Activated CD8-positive, alpha-beta T cell treated with anti-CD3 and anti-CD28 coated beads, Interleukin-2, amount 10 ng/mL, durations not matched to agents 7 days and 5 days (primary cell): ENCODE results near the gene DPM1. TPM values are rescaled to one million over a fixed set of nuclear protein-coding genes. Genes with fewer than 3 reads are reported as not detected.

Experiments
- ATAC-seq: fragments of 150-1000 bp; cut with Tn5 transposase; one replicate; pipeline ENCODE4 v1.10.0; 2021; ENCODE audit warnings: moderate library complexity
- CTCF ChIA-PET: fragments of 350-600 bp; sonication (Branson Sonifier 250); formaldehyde crosslinking; loops from one replicate; lab custom pipeline; 2021; ENCODE audit warnings: antibody characterized with exemption; lab: Charles Lee
- POLR2A ChIA-PET: fragments of 350-600 bp; sonication (Branson Sonifier 250); formaldehyde crosslinking; loops from one replicate; lab custom pipeline; 2021; ENCODE audit warnings: antibody characterized with exemption; lab: Charles Lee
- DNase-seq: peaks from one replicate; pipeline ENCODE4 v3.0.0-alpha.2; 2020
- H3K27ac Mint-ChIP-seq: one replicate; pipeline ENCODE4 v1.8.0; 2021; ENCODE audit warnings: mild to moderate bottlenecking, mixed read lengths
- H3K27me3 Mint-ChIP-seq: one replicate; pipeline ENCODE4 v1.8.0; 2021; ENCODE audit warnings: low read depth, mixed read lengths
- H3K36me3 Mint-ChIP-seq: one replicate; pipeline ENCODE4 v1.8.0; 2021; ENCODE audit warnings: low read depth, mixed read lengths
- H3K4me1 Mint-ChIP-seq: one replicate; pipeline ENCODE4 v1.8.0; 2021; ENCODE audit warnings: low read depth, mixed read lengths
- H3K4me3 Mint-ChIP-seq: one replicate; pipeline ENCODE4 v1.8.0; 2021; ENCODE audit warnings: mild to moderate bottlenecking, mixed read lengths
- H3K9me3 Mint-ChIP-seq: one replicate; pipeline ENCODE4 v1.8.0; 2022; ENCODE audit warnings: mixed read lengths; ENCODE audit not compliant: insufficient read depth
- total RNA-seq, 2 experiments: library from RNA; stranded (reverse); gene quantifications; one replicate each; pipeline ENCODE4 v1.2.3, GENCODE V29; 2021

DPM1 gene
- total RNA-seq, 2 experiments from 2014 or later: 50.6 to 53.0 TPM

GRCh38 chr20:50977066-50978021, 19.0 kb upstream of the DPM1 start:
- POLR2A ChIA-PET: no interaction called here
- Mint-ChIP-seq H3K36me3 (no peaks in the 10 kb centered on the region), H3K27me3 (peaks cover 11% of the 10 kb centered on the region), H3K4me1 (peaks cover 4% of the 10 kb centered on the region), H3K9me3 (no peaks in the 10 kb centered on the region), H3K27ac (no peak overlapping the region), H3K4me3 (no peak overlapping the region)
- CTCF ChIA-PET: interaction anchor here (2.5 kb wide), 1 partner anchor 10 kb away, joined by 8 read pairs; no protein-coding TSS in a partner anchor
- ATAC-seq (no peak), DNase-seq (no peak)

DNA sequence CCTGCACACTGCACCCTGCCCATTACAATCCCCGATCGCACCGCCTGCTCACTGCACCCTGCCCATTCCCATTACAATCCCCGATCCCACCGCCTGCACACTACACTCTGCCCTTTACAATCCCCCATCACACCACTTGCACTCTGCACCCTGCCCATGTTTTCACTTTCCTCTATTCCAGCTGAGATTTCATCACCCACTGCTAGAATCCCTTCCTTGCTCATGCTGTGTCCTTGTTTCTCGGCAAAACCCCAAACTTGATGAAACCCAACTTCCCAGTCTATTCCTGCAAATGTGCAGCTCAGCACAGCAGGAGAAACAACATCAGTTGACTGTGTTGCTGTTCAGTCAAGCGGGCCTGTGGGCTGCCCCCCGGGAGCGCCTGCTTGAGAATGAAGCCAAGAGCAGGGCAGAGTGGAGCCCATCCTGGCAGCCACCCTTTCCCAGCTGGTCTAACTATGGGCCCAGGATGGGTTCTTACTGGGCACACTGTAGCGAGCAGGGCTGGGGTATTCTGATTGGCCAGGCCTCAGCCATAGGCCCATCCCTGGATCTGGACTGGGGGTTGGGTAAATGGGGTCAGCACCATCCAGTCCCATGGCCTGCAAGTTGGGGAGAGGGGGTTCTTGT, 17.5 kb upstream of the DPM1 start:
- Mint-ChIP-seq H3K9me3 (no peaks in the 10 kb centered on the region), H3K27ac (no peak overlapping the region), H3K4me3 (no peak overlapping the region), H3K27me3 (peaks cover 11% of the 10 kb centered on the region), H3K36me3 (no peaks in the 10 kb centered on the region), H3K4me1 (no peaks in the 10 kb centered on the region)
- DNase-seq (no peak), ATAC-seq (no peak)
- ChIA-PET POLR2A (no interaction called here), CTCF (interaction anchor here (1.0 to 5.5 kb wide), 2 partner anchors 12 to 46 kb away, joined by 4 to 26 read pairs; no protein-coding TSS in a partner anchor)

DNA sequence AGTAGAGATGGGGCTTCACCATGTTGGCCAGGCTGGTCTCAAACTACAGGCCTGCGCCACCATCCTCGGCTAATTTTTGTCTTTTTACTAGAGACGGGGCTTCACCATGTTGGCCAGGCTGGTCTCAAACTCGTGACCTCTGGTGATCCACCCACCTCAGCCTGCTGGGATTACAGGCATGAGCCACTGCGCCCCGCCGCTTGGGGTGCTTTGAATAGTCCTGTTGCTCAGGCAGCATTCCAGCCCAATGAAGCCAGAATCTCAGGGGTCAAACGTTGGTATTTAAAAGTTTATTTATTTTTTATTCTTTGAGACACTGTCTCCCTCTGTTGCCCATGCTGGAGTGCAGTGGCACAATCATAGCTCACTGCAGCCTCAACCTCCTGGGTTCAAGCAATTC, 11.6 kb upstream of the DPM1 start:
- no peak overlapping the region for H3K4me3 Mint-ChIP-seq
- ATAC-seq (no peak), DNase-seq (no peak)
- no peaks in the 10 kb centered on the region for H3K4me1 Mint-ChIP-seq
- no peaks in the 10 kb centered on the region for H3K9me3 Mint-ChIP-seq
- POLR2A ChIA-PET: no interaction called here
- CTCF ChIA-PET: interaction anchor here (5.5 kb wide), 1 partner anchor 11 kb away, joined by 29 read pairs; no protein-coding TSS in a partner anchor
- no peaks in the 10 kb centered on the region for H3K36me3 Mint-ChIP-seq
- H3K27ac Mint-ChIP-seq: no peak overlapping the region
- peaks cover 4% of the 10 kb centered on the region for H3K27me3 Mint-ChIP-seq

DNA sequence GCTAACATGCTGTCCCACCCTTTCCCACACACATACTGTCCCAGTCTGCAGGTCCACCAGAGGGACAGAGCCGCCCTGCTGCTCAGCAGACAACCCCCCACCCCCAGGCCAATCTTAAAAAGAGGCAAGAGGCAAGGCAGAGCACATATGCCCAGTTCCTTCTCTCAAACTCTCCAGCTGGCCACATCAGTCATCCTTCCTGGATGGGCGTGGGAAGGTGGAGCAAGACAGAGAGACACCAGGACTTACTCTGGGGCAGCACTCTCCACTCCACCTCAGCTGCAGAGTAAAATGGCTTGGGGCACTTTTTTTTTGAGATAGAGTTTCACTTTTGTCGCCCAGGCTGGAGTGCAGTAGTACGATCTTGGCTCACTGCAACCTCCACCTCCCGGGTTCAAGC, 11.1 kb upstream of the DPM1 start:
- no peaks in the 10 kb centered on the region for H3K9me3 Mint-ChIP-seq
- peaks cover 4% of the 10 kb centered on the region for H3K27me3 Mint-ChIP-seq
- H3K36me3 Mint-ChIP-seq: no peaks in the 10 kb centered on the region
- ChIA-PET CTCF (interaction anchor here (5.5 kb wide), 1 partner anchor 12 kb away, joined by 29 read pairs; no protein-coding TSS in a partner anchor), POLR2A (interaction anchor here (1.2 kb wide), 1 partner anchor 11 kb away, joined by 7 read pairs; the partner anchor contains the start of genes DPM1 and MOCS3)
- DNase-seq (no peak), ATAC-seq (no peak)
- no peaks in the 10 kb centered on the region for H3K4me1 Mint-ChIP-seq
- no peak overlapping the region for H3K4me3 Mint-ChIP-seq
- no peak overlapping the region for H3K27ac Mint-ChIP-seq

- DNase-seq (no peak), ATAC-seq (no peak)
- H3K4me3 Mint-ChIP-seq: no peak overlapping the region
- no peaks in the 10 kb centered on the region for H3K36me3 Mint-ChIP-seq
- peaks cover 4% of the 10 kb centered on the region for H3K27me3 Mint-ChIP-seq
- POLR2A ChIA-PET: interaction anchor here (1.2 kb wide), 1 partner anchor 10 kb away, joined by 7 read pairs; the partner anchor contains the start of genes DPM1 and MOCS3
- CTCF ChIA-PET: interaction anchor here (0.9 to 5.5 kb wide), 3 partner anchors 13 to 174 kb away, joined by 3 to 29 read pairs (median 4); partner anchors contain the start of gene BCAS4
- no peaks in the 10 kb centered on the region for H3K4me1 Mint-ChIP-seq
- no peak overlapping the region for H3K27ac Mint-ChIP-seq
- no peaks in the 10 kb centered on the region for H3K9me3 Mint-ChIP-seq
Observed at GRCh38 chr20:50968289-50968688, 10.0 kb upstream of the DPM1 start.

DNA sequence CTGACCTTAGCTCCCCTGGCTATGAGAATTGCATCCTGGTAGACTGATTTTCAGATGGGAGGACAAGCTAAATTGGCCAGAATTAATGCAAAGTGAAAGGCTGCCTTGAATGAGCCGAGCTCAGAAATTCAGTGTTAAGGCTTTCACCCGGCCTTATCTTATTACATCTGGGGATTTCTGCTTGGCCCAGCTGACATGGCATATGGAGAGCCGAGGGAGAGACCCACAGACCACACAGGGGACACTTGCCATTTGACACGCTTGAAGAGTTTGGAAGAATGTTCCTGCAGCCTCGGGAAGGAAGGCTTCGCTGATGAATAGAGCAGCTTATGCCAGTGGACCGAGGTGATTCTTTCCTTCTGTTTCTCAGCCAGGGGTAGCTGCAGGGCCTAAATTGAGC, 9.3 kb upstream of the DPM1 start:
- POLR2A ChIA-PET: no interaction called here
- no peak overlapping the region for H3K4me3 Mint-ChIP-seq
- no peak for ATAC-seq
- H3K36me3 Mint-ChIP-seq: no peaks in the 10 kb centered on the region
- DNase-seq: no peak
- no peaks in the 10 kb centered on the region for H3K4me1 Mint-ChIP-seq
- CTCF ChIA-PET: interaction anchor here (0.9 to 1.3 kb wide), 3 partner anchors 14 to 173 kb away, joined by 3 to 7 read pairs (median 4); partner anchors contain the start of gene BCAS4
- H3K9me3 Mint-ChIP-seq: no peaks in the 10 kb centered on the region
- H3K27ac Mint-ChIP-seq: no peak overlapping the region
- H3K27me3 Mint-ChIP-seq: peaks cover 4% of the 10 kb centered on the region

GRCh38 chr20:50959543-50960126, 1.3 kb upstream of the DPM1 start:
- ATAC-seq: no peak
- peak overlapping the region; percentile 93 for H3K4me3 Mint-ChIP-seq
- peak overlapping the region; percentile 99 for H3K27ac Mint-ChIP-seq
- H3K27me3 Mint-ChIP-seq: no peaks in the 10 kb centered on the region
- DNase-seq: no peak
- ChIA-PET CTCF (interaction anchor here (1.9 to 2.5 kb wide), 2 partner anchors 142 to 165 kb away, joined by 8 to 49 read pairs; partner anchors contain the start of gene BCAS4), POLR2A (interaction anchor here (2.3 kb wide), 1 partner anchor 169 kb away, joined by 22 read pairs; no protein-coding TSS in a partner anchor)
- H3K4me1 Mint-ChIP-seq: peaks cover 42% of the 10 kb centered on the region
- no peaks in the 10 kb centered on the region for H3K9me3 Mint-ChIP-seq
- H3K36me3 Mint-ChIP-seq: peaks cover 28% of the 10 kb centered on the region

DNA sequence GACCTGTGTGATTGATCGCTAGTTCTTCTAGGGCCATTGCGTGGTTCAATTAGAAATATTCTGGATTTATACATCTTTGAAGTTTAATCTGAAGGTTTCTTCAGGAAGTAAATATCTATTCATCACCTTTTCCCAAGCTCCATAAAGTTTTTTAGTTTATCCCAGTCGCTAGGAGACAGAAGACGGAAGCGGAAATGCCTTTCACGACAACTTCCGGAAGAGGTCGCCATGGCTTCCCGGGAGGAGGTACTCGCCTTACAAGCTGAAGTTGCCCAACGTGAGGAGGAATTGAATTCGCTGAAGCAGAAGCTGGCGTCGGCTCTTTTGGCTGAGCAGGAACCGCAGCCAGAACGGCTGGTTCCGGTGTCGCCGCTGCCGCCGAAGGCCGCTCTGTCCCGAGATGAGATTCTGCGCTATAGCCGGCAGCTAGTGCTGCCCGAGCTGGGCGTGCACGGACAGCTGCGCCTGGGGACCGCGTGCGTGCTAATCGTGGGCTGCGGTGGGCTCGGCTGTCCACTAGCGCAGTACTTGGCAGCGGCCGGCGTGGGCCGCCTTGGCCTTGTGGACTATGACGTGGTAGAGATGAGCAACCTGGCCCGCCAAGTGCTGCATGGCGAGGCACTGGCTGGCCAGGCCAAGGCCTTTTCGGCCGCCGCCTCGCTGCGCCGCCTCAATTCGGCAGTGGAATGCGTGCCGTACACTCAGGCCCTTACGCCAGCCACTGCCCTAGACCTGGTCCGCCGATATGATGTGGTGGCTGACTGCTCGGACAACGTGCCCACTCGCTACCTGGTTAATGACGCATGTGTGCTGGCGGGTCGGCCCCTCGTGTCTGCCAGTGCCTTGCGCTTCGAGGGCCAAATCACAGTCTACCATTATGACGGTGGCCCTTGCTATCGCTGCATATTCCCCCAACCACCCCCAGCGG, 547 bp upstream of the DPM1 start, which contains the start of gene MOCS3:
Gene MOCS3, plus strand, starts transcription at position 204 of the 928 bp plus-strand sequence. Its CDS starts 25 bp downstream, at position 229.
- ChIA-PET POLR2A (interaction anchor here (0.8 to 3.0 kb wide), 19 partner anchors 9 to 583 kb away, joined by 3 to 101 read pairs (median 5); partner anchors contain the start of genes ADNP, BCAS4 and NFATC2), CTCF (interaction anchor here (0.8 to 3.0 kb wide), 14 partner anchors 9 to 887 kb away, joined by 3 to 49 read pairs (median 6); partner anchors contain the start of genes ADNP and BCAS4)
- peak within 1 kb of the TSS; percentile 99 for H3K27ac Mint-ChIP-seq
- peaks cover 44% of the 10 kb centered on the region for H3K4me1 Mint-ChIP-seq
- DNase-seq: peak; percentile 91
- peak; percentile 75 for ATAC-seq
- H3K4me3 Mint-ChIP-seq: peak within 1 kb of the TSS; percentile 93
- H3K36me3 Mint-ChIP-seq: peaks cover 30% of the 10 kb centered on the region
- H3K27me3 Mint-ChIP-seq: no peaks in the 10 kb centered on the region
- no peaks in the 10 kb centered on the region for H3K9me3 Mint-ChIP-seq

DNA sequence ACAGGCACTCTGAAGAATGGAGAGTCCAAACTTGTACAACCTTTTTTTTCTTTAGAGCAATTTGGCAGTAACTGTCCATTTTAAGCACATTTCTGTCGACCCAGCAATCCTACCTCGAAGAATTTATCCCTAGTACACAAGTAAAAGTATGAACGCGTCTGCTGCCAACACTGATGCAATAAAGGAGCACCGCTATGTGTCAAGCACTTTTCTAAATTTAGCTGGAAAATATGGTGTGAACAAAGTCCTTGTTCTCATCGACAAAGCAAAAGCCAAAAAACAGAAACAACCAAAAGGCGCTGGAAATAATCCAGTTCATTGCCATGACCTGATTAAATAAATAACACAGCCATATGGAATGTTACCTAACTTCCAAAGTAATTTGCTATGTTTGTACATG, 1.1 kb downstream of the DPM1 start:
- Mint-ChIP-seq H3K36me3 (peaks cover 41% of the 10 kb centered on the region), H3K9me3 (no peaks in the 10 kb centered on the region), H3K27ac (peak overlapping the region; percentile 99), H3K4me3 (peak overlapping the region; percentile 93), H3K4me1 (peaks cover 48% of the 10 kb centered on the region), H3K27me3 (no peaks in the 10 kb centered on the region)
- ATAC-seq (no peak), DNase-seq (no peak)
- CTCF ChIA-PET: interaction anchor here (0.6 to 3.0 kb wide), 10 partner anchors 24 to 886 kb away, joined by 4 to 49 read pairs (median 8); partner anchors contain the start of genes ADNP and BCAS4
- POLR2A ChIA-PET: interaction anchor here (0.7 to 3.0 kb wide), 18 partner anchors 9 to 585 kb away, joined by 3 to 101 read pairs (median 6); partner anchors contain the start of genes ADNP, BCAS4 and NFATC2

DNA sequence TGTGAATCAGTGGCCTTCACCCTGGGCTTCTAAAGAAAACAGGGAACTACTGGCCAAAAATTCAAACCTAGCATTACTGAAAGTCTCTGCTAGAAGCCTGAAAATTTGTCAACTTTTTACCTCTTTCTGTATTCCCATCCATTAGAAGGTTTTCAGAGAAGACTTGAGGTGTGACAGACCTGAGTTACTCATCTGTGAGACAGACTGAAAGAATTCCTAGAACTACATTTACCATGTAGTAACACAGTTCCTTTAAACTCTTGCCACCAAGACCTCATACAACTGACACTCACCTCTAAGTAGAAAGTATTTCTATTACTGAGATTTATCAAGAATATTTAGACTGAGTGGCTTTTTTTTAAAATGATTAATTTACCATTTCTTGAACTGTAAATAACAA, 4.5 kb downstream of the DPM1 start:
- Mint-ChIP-seq H3K27ac (no peak overlapping the region), H3K4me3 (no peak overlapping the region), H3K36me3 (peaks cover 52% of the 10 kb centered on the region), H3K27me3 (no peaks in the 10 kb centered on the region), H3K9me3 (no peaks in the 10 kb centered on the region), H3K4me1 (peaks cover 28% of the 10 kb centered on the region)
- no peak for DNase-seq
- POLR2A ChIA-PET: no interaction called here
- CTCF ChIA-PET: no interaction called here
- ATAC-seq: no peak
